ENCODE measurements around the gene PSRC1. TPM values are rescaled to one million over a fixed set of nuclear protein-coding genes. Genes with fewer than 3 reads are reported as not detected.

PSRC1 gene
- polyA plus RNA-seq, 1 of the 3 experiments (the other 2 are of a cell fraction) = 19.4 TPM

DNA sequence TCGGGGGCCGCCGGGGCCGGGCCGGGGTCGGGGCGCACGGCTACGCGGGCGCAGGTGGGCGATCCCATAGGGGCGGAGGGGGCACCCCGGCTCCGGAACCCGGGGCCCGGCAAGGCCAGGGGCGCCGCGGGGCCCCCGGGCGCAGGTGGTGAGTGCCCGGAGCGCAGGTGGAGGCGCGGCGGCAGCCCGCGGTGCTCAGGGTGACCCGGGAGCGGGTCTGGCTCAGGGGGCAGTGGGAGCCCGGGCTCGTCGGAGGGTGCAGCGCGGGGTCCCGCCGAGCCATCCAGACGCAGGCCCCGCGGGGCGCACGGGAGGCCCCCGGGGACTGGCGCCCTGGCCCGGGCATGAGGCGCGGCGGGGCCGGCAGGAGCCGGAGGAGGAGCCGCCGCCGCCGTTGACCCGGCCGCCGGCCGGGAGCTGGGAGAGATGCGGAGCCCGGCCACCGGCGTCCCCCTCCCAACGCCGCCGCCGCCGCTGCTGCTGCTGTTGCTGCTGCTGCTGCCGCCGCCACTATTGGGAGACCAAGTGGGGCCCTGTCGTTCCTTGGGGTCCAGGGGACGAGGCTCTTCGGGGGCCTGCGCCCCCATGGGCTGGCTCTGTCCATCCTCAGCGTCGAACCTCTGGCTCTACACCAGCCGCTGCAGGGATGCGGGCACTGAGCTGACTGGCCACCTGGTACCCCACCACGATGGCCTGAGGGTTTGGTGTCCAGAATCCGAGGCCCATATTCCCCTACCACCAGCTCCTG is 33.1 kb downstream of the PSRC1 start (continued):
- TF ChIP-seq, protein P1, sequence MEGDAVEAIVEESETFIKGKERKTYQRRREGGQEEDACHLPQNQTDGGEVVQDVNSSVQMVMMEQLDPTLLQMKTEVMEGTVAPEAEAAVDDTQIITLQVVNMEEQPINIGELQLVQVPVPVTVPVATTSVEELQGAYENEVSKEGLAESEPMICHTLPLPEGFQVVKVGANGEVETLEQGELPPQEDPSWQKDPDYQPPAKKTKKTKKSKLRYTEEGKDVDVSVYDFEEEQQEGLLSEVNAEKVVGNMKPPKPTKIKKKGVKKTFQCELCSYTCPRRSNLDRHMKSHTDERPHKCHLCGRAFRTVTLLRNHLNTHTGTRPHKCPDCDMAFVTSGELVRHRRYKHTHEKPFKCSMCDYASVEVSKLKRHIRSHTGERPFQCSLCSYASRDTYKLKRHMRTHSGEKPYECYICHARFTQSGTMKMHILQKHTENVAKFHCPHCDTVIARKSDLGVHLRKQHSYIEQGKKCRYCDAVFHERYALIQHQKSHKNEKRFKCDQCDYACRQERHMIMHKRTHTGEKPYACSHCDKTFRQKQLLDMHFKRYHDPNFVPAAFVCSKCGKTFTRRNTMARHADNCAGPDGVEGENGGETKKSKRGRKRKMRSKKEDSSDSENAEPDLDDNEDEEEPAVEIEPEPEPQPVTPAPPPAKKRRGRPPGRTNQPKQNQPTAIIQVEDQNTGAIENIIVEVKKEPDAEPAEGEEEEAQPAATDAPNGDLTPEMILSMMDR (IDR thresholded peaks at IDR 0.05) = no peak

DNA sequence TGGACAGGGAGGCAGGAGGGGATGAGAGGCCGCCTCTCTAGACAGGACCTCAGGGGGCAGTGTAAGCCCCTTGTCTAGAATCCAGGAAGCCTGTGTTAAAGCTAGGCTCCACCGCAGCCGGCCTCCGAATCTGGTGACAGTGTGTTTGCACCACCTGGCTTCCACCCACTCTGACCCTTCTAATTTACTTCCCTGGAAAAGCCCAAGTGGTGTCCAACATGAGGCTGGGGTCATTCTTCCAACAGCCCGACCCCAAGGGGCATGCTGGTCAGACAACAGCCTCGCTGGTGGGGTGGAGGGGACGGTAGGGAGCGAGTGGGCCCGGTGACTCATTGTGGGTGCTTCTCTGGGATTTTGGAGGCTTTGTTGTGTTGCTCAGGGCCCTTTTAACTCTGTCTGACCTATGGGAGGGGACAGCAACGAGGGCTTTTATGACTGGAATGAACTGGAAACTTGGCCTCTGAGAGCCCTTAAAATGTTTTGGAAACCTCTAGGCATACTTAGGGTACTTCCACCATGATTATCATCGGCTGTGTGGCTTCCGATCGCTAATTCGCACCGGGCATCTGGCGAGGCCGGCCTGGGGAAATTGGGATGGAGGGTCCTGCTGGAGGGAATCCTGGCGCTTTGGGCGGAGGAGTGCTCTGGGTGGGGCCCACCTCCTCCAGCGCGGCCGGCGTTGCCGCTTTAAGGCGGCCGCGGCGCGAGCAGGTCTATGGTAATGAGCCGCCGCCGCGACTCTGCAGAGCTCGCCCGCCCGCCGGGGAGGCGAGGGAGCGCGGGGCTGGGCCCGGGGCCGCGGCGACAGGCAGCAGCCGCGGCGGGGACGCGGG is 33.9 kb downstream of the PSRC1 start, which contains the start of gene CELSR2:
TSS of gene CELSR2 (plus strand) at position 743 of the 833 bp plus-strand sequence. CDS start 541 bp downstream, outside the sequence.
- POLR2A ChIA-PET = interaction anchor here (1.1 to 2.9 kb wide), 4 partner anchors 9 to 149 kb away, joined by 3 to 20 read pairs (median 4); partner anchors contain the start of genes PSRC1 and SORT1
- no peaks in the 10 kb centered on the region for H4K20me1 ChIP-seq (ENCODE audit: insufficient read depth)
- H3K27me3 ChIP-seq (ENCODE audit: insufficient read depth) = no peaks in the 10 kb centered on the region
- no peaks in the 10 kb centered on the region for H3K9me3 ChIP-seq
- 41% methylated on average over 22 of the region's 49 CpGs for WGBS (ENCODE audit: low lambda C conversion rate)
- CTCF ChIA-PET = interaction anchor here (0.7 to 3.7 kb wide), 9 partner anchors 9 to 149 kb away, joined by 3 to 20 read pairs (median 4); partner anchors contain the start of gene PSRC1
- no peak for TF ChIP-seq YY1 (IDR thresholded peaks at IDR 0.05; ENCODE audit: low read depth)
- TF ChIP-seq MEF2A (IDR thresholded peaks at IDR 0.05; ENCODE audit: borderline replicate concordance, low read depth) = no peak
- TF ChIP-seq, protein P2, sequence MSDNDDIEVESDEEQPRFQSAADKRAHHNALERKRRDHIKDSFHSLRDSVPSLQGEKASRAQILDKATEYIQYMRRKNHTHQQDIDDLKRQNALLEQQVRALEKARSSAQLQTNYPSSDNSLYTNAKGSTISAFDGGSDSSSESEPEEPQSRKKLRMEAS (IDR thresholded peaks at IDR 0.05; ENCODE audit: low read depth) = peak; percentile 81
- peak within 1 kb of the TSS; percentile 70 for H3K4me2 ChIP-seq
- H3K79me2 ChIP-seq (ENCODE audit: insufficient read depth) = no peaks in the 10 kb centered on the region
- peak within 1 kb of the TSS; percentile 58 to 70 for H3K4me3 ChIP-seq (ENCODE audit: low read depth in 2 of 2, low read length in 1 of 2)
- H2AFZ ChIP-seq (ENCODE audit: low read depth) = peak within 1 kb of the TSS; percentile 63; the same call in 1 of the 2 replicates
- H3F3A ChIP-seq (replicated peaks; ENCODE audit: insufficient read depth) = no peaks in the 10 kb centered on the region
- no peaks in the 10 kb centered on the region for H3K36me3 ChIP-seq (replicated peaks in 1 of 2; ENCODE audit: control insufficient read depth in 1 of 2, insufficient read depth in 2 of 2, low read length in 1 of 2)
- DNase-seq = peak; percentile 95
- peak within 1 kb of the TSS in 1 of 2 experiments; percentile 62; a peak in 1 of 4 replicates for H3K27ac ChIP-seq (ENCODE audit: low read depth in 2 of 2, low read length in 1 of 2)
- H3K9ac ChIP-seq = no peak within 1 kb of the TSS
- peaks cover 0 to 31% of the 10 kb centered on the region in 2 experiments; a peak in 1 of 4 replicates for H3K4me1 ChIP-seq (ENCODE audit: control insufficient read depth in 1 of 2, insufficient read depth in 2 of 2, low read depth in 1 of 2, low read length in 1 of 2)
- H3K9me2 ChIP-seq = no peaks in the 10 kb centered on the region

DNA sequence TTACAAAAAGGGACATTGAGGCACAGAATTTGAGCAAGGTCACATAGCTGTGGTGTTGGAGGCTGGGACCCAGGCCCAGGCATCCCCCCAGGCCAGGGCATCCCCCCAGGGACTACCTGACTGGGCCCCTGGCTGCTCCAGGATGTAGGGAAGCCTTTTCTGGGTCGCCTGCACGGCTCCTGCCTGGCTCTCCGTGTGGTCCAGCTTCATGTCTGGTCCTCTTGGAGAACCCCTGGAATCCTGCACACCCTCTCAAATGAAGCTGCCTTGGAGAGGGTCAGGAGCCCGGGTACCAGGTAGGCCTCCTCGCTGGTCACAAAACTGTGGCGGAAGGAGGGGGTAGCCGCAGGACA is 34.5 kb downstream of the PSRC1 start:
- H3K4me3 ChIP-seq (ENCODE audit: low read depth in 2 of 2, low read length in 1 of 2) = no peak overlapping the region
- H3K27ac ChIP-seq (ENCODE audit: low read depth in 2 of 2, low read length in 1 of 2) = no peak overlapping the region
- no peak overlapping the region for H2AFZ ChIP-seq (ENCODE audit: low read depth)
- 98% methylated on average over 7 of the region's 7 CpGs for WGBS (ENCODE audit: low lambda C conversion rate)
- no peak for TF ChIP-seq TCF12 (IDR thresholded peaks at IDR 0.05)
- no peak for TF ChIP-seq RCOR1 (IDR thresholded peaks at IDR 0.05; ENCODE audit: low read length)
- TF ChIP-seq RFX5 (IDR thresholded peaks at IDR 0.05; ENCODE audit: low read length) = no peak
- TF ChIP-seq EZH2phosphoT487 (IDR thresholded peaks at IDR 0.05; ENCODE audit: borderline replicate concordance, low read depth) = no peak
- TF ChIP-seq, protein P3, sequence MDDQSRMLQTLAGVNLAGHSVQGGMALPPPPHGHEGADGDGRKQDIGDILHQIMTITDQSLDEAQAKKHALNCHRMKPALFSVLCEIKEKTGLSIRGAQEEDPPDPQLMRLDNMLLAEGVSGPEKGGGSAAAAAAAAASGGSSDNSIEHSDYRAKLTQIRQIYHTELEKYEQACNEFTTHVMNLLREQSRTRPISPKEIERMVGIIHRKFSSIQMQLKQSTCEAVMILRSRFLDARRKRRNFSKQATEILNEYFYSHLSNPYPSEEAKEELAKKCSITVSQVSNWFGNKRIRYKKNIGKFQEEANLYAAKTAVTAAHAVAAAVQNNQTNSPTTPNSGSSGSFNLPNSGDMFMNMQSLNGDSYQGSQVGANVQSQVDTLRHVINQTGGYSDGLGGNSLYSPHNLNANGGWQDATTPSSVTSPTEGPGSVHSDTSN (IDR thresholded peaks at IDR 0.05) = no peak
- TF ChIP-seq, protein P4, sequence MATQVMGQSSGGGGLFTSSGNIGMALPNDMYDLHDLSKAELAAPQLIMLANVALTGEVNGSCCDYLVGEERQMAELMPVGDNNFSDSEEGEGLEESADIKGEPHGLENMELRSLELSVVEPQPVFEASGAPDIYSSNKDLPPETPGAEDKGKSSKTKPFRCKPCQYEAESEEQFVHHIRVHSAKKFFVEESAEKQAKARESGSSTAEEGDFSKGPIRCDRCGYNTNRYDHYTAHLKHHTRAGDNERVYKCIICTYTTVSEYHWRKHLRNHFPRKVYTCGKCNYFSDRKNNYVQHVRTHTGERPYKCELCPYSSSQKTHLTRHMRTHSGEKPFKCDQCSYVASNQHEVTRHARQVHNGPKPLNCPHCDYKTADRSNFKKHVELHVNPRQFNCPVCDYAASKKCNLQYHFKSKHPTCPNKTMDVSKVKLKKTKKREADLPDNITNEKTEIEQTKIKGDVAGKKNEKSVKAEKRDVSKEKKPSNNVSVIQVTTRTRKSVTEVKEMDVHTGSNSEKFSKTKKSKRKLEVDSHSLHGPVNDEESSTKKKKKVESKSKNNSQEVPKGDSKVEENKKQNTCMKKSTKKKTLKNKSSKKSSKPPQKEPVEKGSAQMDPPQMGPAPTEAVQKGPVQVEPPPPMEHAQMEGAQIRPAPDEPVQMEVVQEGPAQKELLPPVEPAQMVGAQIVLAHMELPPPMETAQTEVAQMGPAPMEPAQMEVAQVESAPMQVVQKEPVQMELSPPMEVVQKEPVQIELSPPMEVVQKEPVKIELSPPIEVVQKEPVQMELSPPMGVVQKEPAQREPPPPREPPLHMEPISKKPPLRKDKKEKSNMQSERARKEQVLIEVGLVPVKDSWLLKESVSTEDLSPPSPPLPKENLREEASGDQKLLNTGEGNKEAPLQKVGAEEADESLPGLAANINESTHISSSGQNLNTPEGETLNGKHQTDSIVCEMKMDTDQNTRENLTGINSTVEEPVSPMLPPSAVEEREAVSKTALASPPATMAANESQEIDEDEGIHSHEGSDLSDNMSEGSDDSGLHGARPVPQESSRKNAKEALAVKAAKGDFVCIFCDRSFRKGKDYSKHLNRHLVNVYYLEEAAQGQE (IDR thresholded peaks at IDR 0.05; ENCODE audit: low read depth, low read length) = no peak
- TF ChIP-seq GABPA (IDR thresholded peaks at IDR 0.05; ENCODE audit: low read depth) = no peak
- no peak for TF ChIP-seq MEF2A (IDR thresholded peaks at IDR 0.05; ENCODE audit: borderline replicate concordance, low read depth)
- TF ChIP-seq NFIC (IDR thresholded peaks at IDR 0.05; ENCODE audit: borderline replicate concordance) = no peak
- TF ChIP-seq MXI1 (IDR thresholded peaks at IDR 0.05; ENCODE audit: low read depth, low read length) = no peak
- TF ChIP-seq FOXJ3 (CRISPR knock-in tag; IDR thresholded peaks at IDR 0.05) = no peak
- DNase-seq = no peak
- no peak overlapping the region for H3K9ac ChIP-seq
- no peaks in the 10 kb centered on the region for H3K79me2 ChIP-seq (ENCODE audit: insufficient read depth)
- no peaks in the 10 kb centered on the region for H3K27me3 ChIP-seq (ENCODE audit: insufficient read depth)
- no peaks in the 10 kb centered on the region for H3F3A ChIP-seq (replicated peaks; ENCODE audit: insufficient read depth)
- peaks cover 0 to 25% of the 10 kb centered on the region in 2 experiments; a peak in 1 of 4 replicates for H3K4me1 ChIP-seq (ENCODE audit: control insufficient read depth in 1 of 2, insufficient read depth in 2 of 2, low read depth in 1 of 2, low read length in 1 of 2)
- H3K36me3 ChIP-seq (replicated peaks in 1 of 2; ENCODE audit: control insufficient read depth in 1 of 2, insufficient read depth in 2 of 2, low read length in 1 of 2) = no peaks in the 10 kb centered on the region
- CTCF ChIA-PET = interaction anchor here (0.7 to 3.7 kb wide), 9 partner anchors 8 to 148 kb away, joined by 3 to 20 read pairs (median 4); partner anchors contain the start of gene PSRC1
- H3K9me3 ChIP-seq = no peaks in the 10 kb centered on the region
- H3K4me2 ChIP-seq = no peak overlapping the region
- POLR2A ChIA-PET = interaction anchor here (2.9 kb wide), 1 partner anchor 9 kb away, joined by 20 read pairs; no protein-coding TSS in a partner anchor
- H3K9me2 ChIP-seq = no peaks in the 10 kb centered on the region
- no peaks in the 10 kb centered on the region for H4K20me1 ChIP-seq (ENCODE audit: insufficient read depth)

All from SK-N-SH (cell line).